Measurements from ENCODE around the gene PLA2G2F. TPM values are rescaled to one million over a fixed set of nuclear protein-coding genes. Genes with fewer than 3 reads are reported as not detected.

The PLA2G2F gene
- total RNA-seq, 1 experiment from 2014 or later = not detected

- Histone ChIP-seq H3K9me3 (ENCODE audit: control insufficient read depth, insufficient read depth, low read depth, low read length) (0 out of 2 replicates have a peak, but pooled peaks cover 5% of the 10 kb centered on the region), H3K36me3 (ENCODE audit: control insufficient read depth, insufficient read depth, low read length) (no peaks in the 10 kb centered on the region), H3K27me3 (ENCODE audit: control insufficient read depth, insufficient read depth, low read length) (peaks cover 2% of the 10 kb centered on the region), H3K27ac (ENCODE audit: low read length) (no peak overlapping the region), H3K4me1 (ENCODE audit: control insufficient read depth, insufficient read depth, low read length) (no peaks in the 10 kb centered on the region), H3K4me3 (ENCODE audit: low read depth in 2 of 2, low read length in 2 of 2) (no peak overlapping the region)
- no TSS peak for BruUV-seq (replicated peaks)
- in situ Hi-C loops (cut with HindIII; ENCODE audit: low pct_unique_long_range_greater_than_20kb, low sequenced_read_pairs) = no loop called here
- no peak for ATAC-seq
- TF ChIP-seq REST (IDR thresholded peaks at IDR 0.05; ENCODE audit: insufficient read depth in 1 of 2, low read depth in 2 of 2, low read length in 1 of 2) (no peak), CTCF (IDR thresholded peaks at IDR 0.05) (no peak)
- intact Hi-C loops (cut with micrococcal nuclease; ENCODE audit: unreplicated experiment) = no loop called here
- POLR2A ChIA-PET = interaction anchor here (0.6 kb wide), 2 partner anchors 536 to 1369 kb away, joined by 3 to 6 read pairs; no protein-coding TSS in a partner anchor
- DNase-seq (ENCODE audit: low read depth, low spot score) = no peak
- CTCF ChIA-PET = interaction anchor here (0.6 kb wide), 1 partner anchor 100 kb away, joined by 3 read pairs; no protein-coding TSS in a partner anchor
These were observed 42.2 kb upstream of the PLA2G2F start for GRCh38 chr1:20096840-20097447.

GRCh38 chr1:20099533-20099932 is 39.6 kb upstream of the PLA2G2F start:
- CTCF ChIA-PET = no interaction called here
- BruUV-seq (replicated peaks) = no TSS peak

GRCh38 chr1:20100632-20101355 is 38.3 kb upstream of the PLA2G2F start:
- Histone ChIP-seq H3K36me3 (ENCODE audit: control insufficient read depth, insufficient read depth, low read length) (no peaks in the 10 kb centered on the region), H3K4me3 (ENCODE audit: low read depth in 2 of 2, low read length in 2 of 2) (no peak overlapping the region), H3K27ac (ENCODE audit: low read length) (no peak overlapping the region), H3K4me1 (ENCODE audit: control insufficient read depth, insufficient read depth, low read length) (no peaks in the 10 kb centered on the region), H3K27me3 (ENCODE audit: control insufficient read depth, insufficient read depth, low read length) (no peaks in the 10 kb centered on the region), H3K9me3 (ENCODE audit: control insufficient read depth, insufficient read depth, low read depth, low read length) (0 out of 2 replicates have a peak, but pooled peaks cover 5% of the 10 kb centered on the region)
- intact Hi-C loops (cut with micrococcal nuclease; ENCODE audit: unreplicated experiment) (loop anchor here (2.0 kb wide), 2 partner anchors 50 to 94 kb away; no protein-coding TSS in a partner anchor), in situ Hi-C loops (cut with HindIII; ENCODE audit: low pct_unique_long_range_greater_than_20kb, low sequenced_read_pairs) (no loop called here)
- ChIA-PET CTCF (no interaction called here), POLR2A (no interaction called here)
- peak; percentile 87 for TF ChIP-seq CTCF (IDR thresholded peaks at IDR 0.05)
- TF ChIP-seq TCF7L2 (IDR thresholded peaks at IDR 0.05; ENCODE audit: low read depth, low read length) = no peak
- peak; percentile 56 for DNase-seq (ENCODE audit: low read depth, low spot score)
- no TSS peak for BruUV-seq (replicated peaks)
- peak; percentile 91 for ATAC-seq

More at GRCh38 chr1:20099533-20099932, 39.6 kb upstream of the PLA2G2F start:
- Histone ChIP-seq H3K27me3 (ENCODE audit: control insufficient read depth, insufficient read depth, low read length) (no peaks in the 10 kb centered on the region), H3K4me1 (ENCODE audit: control insufficient read depth, insufficient read depth, low read length) (no peaks in the 10 kb centered on the region), H3K4me3 (ENCODE audit: low read depth in 2 of 2, low read length in 2 of 2) (no peak overlapping the region), H3K36me3 (ENCODE audit: control insufficient read depth, insufficient read depth, low read length) (no peaks in the 10 kb centered on the region), H3K9me3 (ENCODE audit: control insufficient read depth, insufficient read depth, low read depth, low read length) (0 out of 2 replicates have a peak, but pooled peaks cover 5% of the 10 kb centered on the region), H3K27ac (ENCODE audit: low read length) (no peak overlapping the region)
- intact Hi-C loops (cut with micrococcal nuclease; ENCODE audit: unreplicated experiment) = no loop called here
- DNase-seq (ENCODE audit: low read depth, low spot score) (no peak), ATAC-seq (no peak)
- POLR2A ChIA-PET = no interaction called here
- TF ChIP-seq POLR2AphosphoS5 (IDR thresholded peaks at IDR 0.05; ENCODE audit: low read depth, low read length) = no peak
- in situ Hi-C loops (cut with HindIII; ENCODE audit: low pct_unique_long_range_greater_than_20kb, low sequenced_read_pairs) = no loop called here
